Mucosa of stomach (tissue), 1 donor: Measurements from ENCODE around the gene GGA2.

ENCODE experiments used
- H3K27me3 ChIP-seq: one replicate; pipeline ENCODE4 v1.7.0; 2013; ENCODE audit warnings: mild to moderate bottlenecking, low read length; ENCODE audit not compliant: control insufficient read depth, insufficient read depth
- H3K36me3 ChIP-seq: one replicate; pipeline ENCODE4 v1.7.0; 2013; ENCODE audit warnings: low read length; ENCODE audit not compliant: control insufficient read depth, insufficient read depth
- H3K4me1 ChIP-seq: one replicate; pipeline ENCODE4 v1.7.0; 2013; ENCODE audit warnings: mild to moderate bottlenecking, low read length; ENCODE audit not compliant: control insufficient read depth, insufficient read depth
- H3K4me3 ChIP-seq: one replicate; pipeline ENCODE4 v1.7.0; 2013; ENCODE audit warnings: low read length
- H3K9ac ChIP-seq: one replicate; pipeline ENCODE4 v1.7.0; 2013; ENCODE audit warnings: mild to moderate bottlenecking, low read length, moderate library complexity
- H3K9me3 ChIP-seq: one replicate; pipeline ENCODE4 v1.7.0; 2013; ENCODE audit warnings: mild to moderate bottlenecking, low read length, moderate library complexity; ENCODE audit not compliant: control insufficient read depth
- donor health status: Pancreatic carcinoma.

Gene GGA2

DNA sequence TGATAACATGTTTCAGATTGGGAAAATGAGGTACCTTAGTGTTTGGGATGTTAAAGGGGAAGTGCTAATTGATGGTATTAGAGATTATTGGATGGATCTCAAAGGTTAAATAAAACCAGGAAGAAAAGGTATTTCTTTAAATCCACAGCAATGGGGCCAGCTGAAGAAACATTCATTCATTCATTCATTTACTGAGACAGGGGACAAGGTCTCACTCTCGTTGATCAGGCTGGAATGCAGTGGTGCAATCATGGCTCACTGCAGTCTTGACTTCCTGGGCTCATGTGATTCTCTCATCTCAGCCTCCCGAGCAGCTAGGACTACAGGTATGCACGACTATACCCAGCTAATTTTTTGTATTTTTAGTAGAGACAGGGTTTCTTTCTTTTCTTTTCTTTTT, 27.1 kb upstream of the GGA2 start:
- Histone ChIP-seq H3K4me3 (no peak overlapping the region), H3K36me3 (no peaks in the 10 kb centered on the region), H3K9ac (no peak overlapping the region), H3K4me1 (no peaks in the 10 kb centered on the region), H3K9me3 (no peaks in the 10 kb centered on the region), H3K27me3 (no peaks in the 10 kb centered on the region)

DNA sequence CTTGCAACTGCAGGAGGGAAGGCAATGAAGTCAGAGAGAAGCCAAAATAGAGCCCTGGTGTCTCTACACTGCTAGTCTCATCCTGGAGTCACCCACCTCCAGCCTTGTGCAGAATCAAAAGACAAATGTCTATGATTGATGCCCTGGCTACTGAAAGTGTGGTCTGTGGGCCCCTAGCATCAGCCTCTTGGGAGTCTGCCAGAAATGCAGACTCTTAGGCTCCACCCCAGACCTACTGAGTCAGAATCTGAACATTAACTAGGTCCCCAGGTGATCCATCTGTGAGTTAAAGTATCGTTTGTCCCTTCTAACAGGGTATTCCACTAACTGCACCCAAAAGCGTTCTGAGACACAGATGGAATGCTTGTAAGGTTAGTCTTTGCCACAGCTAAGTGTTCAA, 25.6 kb upstream of the GGA2 start:
- Histone ChIP-seq H3K9me3 (no peaks in the 10 kb centered on the region), H3K4me1 (no peaks in the 10 kb centered on the region), H3K4me3 (no peak overlapping the region), H3K27me3 (no peaks in the 10 kb centered on the region), H3K9ac (no peak overlapping the region), H3K36me3 (no peaks in the 10 kb centered on the region)

DNA sequence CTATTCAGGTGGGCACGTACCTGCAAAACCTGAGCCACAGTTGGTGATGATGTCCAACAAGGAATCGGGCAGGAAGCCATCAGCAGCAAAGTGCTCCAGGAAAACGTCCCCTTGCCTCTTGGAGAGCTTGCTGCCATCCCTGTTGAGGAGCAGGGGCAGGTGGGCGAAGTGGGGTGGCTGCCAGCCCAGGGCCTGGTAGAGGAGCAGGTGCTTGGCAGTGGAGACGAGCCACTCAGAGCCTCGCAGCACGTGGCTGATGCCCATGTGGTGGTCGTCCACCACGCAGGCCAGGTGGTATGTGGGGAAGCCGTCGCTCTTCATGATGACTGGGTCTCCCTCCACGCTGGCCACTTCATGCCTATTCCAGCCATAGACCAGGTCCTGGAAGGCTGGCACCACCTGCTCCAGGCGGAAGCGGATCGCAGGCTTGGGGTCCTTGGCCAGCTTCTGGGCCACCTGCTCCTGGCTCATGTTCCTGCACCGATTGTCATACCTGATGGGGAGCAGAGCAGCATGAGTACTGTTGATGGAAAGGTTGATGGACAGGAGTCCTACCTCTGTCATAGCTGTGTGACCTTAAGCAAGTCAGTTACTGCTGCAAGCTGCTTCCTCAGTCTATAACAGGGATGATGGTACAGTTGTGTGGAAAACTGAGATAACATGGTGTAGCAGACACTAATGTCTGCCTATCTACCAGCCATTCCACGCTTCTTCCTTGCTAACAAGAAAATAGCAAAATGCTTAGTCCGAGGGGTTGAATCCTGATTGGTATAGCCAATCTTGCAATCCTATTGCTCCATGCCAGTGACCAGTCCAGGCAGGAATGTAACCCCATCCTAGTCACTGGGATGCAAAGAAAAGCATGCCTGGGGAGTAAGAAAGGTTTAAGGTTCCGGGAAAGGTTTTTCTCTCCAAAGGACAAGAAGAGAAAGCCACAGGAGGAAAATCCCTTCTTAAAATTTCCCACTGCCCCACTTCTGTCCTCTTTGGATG, 24.9 kb upstream of the GGA2 start:
- Histone ChIP-seq H3K36me3 (no peaks in the 10 kb centered on the region), H3K27me3 (no peaks in the 10 kb centered on the region), H3K4me1 (no peaks in the 10 kb centered on the region), H3K4me3 (no peak overlapping the region), H3K9me3 (no peaks in the 10 kb centered on the region), H3K9ac (no peak overlapping the region)

DNA sequence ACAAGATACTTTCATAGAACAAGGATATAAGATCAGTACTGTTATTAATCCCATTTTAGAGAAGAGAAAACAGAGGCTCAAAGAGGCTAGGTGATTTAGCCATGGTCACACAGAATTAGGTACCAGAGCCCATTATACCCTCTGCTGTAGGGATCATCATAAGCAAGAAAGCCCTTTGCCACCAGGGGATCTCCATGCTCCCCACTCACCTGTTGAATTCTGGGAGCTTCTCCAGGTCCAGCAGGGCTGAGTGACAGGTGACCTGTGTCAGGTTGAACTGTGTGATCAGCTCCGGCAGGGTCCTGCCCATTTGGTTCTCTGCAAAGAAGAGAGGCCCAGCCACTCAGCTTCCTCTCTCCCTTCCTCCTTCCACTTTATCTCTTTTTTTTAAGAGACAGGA, 22.2 kb upstream of the GGA2 start:
- Histone ChIP-seq H3K36me3 (no peaks in the 10 kb centered on the region), H3K9me3 (no peaks in the 10 kb centered on the region), H3K9ac (no peak overlapping the region), H3K27me3 (no peaks in the 10 kb centered on the region), H3K4me1 (no peaks in the 10 kb centered on the region), H3K4me3 (no peak overlapping the region)

DNA sequence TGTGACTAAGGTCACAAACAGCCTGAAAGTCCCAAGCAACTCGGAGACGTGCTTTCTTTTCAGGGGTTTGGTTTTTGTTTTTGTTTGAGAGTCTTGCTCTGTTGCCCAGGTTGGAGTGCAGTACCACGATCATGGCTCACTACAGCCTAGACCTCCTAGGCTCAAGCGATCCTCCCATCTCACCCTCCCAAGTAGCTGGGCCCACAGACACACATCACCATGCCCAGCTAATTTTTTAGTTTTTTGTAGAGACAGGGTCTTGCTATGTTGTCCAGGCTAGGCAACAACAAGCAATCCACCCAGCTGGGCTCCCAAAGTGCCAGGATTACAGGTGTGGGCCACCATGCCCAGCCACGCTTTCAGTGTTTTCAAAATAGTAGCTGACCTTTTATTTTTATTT, 19.8 kb upstream of the GGA2 start:
- Histone ChIP-seq H3K27me3 (no peaks in the 10 kb centered on the region), H3K4me1 (no peaks in the 10 kb centered on the region), H3K9ac (no peak overlapping the region), H3K4me3 (no peak overlapping the region), H3K36me3 (no peaks in the 10 kb centered on the region), H3K9me3 (no peaks in the 10 kb centered on the region)

DNA sequence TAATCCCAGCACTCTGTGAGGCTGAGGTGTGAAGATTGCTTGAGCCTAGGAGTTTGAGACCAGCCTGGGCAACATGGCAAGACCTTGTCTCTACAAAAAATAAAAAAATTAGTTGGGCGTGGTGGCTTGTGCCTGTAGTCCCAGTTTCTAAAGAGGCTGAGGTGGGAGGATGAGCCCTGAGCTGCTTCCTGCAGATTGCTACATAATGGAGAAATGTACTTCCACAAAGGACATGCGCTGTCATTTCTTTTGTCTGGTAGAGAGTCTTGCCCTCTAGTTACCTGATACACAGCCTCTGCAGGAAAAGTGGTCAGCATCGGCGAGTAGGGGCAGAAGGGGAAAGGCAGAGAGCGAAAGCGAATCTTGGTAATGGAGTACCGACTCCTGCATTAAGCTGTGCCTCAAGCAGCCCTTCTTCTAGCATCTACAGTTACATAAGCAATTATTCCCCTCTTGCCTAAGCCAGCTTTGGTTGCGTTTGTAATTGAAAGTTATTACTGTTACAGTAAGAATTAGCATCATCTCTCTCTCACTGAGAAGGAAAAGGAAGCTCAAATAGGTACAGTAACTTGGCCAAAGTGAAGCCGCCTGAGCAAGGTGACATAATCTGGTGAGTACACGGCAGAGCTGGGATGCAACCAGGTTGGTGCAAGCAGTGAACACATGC, 18.5 kb upstream of the GGA2 start:
- Histone ChIP-seq H3K9ac (no peak overlapping the region), H3K9me3 (no peaks in the 10 kb centered on the region), H3K27me3 (no peaks in the 10 kb centered on the region), H3K36me3 (no peaks in the 10 kb centered on the region), H3K4me3 (no peak overlapping the region), H3K4me1 (no peaks in the 10 kb centered on the region)

DNA sequence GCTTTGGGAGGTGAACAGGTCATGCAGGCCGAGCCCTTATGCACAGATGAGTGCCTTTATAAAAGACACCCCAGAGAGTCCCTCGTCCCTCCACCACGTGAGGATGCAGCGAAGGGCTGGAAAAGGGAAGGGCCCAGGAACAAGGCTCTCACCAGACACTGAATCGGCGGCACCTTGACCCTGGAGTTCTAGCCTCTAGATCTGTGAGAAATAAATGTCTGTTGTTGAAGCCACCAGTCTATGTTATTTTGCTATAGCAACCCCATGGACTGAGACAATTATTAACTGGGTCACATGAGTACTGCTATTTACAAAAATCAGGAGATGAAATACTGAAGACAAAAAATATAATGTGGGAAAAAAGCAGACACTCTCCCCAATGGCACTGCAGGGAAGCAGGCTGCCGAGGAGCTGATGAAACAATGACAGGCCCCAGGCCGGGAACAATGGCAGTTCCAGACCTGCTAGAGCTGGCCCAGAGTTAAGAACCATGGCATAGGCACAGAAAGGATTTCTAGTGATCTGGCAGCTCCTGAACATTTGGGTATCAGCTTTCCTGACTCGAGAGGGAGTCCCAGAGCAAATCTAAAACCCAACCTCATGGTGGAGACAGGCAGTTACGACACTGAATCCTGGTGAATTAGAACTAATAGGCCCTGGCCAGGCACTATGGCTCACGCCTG, 17.8 kb upstream of the GGA2 start:
- Histone ChIP-seq H3K9me3 (no peaks in the 10 kb centered on the region), H3K9ac (no peak overlapping the region), H3K36me3 (no peaks in the 10 kb centered on the region), H3K27me3 (no peaks in the 10 kb centered on the region), H3K4me1 (no peaks in the 10 kb centered on the region), H3K4me3 (no peak overlapping the region)

DNA sequence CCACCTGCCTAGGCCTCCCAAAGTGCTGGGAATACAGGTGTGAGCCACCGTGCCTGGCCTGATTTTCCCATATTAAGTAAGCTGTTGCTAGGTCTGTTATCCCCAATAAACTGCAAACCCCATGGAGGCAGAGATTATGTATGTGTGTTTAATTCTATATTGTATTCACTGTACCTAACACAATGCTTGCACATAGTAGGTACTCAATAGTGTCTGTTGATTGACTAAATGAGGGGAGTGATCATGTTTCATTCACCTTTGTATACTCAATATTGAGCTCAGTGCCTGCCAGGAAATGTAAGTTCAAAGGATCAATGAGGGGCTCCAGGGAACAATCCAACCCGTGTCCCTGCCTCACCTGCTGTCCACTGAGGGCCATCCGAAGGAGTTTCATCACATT, 14.6 kb upstream of the GGA2 start:
- Histone ChIP-seq H3K27me3 (no peaks in the 10 kb centered on the region), H3K4me1 (no peaks in the 10 kb centered on the region), H3K9me3 (no peaks in the 10 kb centered on the region), H3K9ac (no peak overlapping the region), H3K4me3 (no peak overlapping the region), H3K36me3 (no peaks in the 10 kb centered on the region)

DNA sequence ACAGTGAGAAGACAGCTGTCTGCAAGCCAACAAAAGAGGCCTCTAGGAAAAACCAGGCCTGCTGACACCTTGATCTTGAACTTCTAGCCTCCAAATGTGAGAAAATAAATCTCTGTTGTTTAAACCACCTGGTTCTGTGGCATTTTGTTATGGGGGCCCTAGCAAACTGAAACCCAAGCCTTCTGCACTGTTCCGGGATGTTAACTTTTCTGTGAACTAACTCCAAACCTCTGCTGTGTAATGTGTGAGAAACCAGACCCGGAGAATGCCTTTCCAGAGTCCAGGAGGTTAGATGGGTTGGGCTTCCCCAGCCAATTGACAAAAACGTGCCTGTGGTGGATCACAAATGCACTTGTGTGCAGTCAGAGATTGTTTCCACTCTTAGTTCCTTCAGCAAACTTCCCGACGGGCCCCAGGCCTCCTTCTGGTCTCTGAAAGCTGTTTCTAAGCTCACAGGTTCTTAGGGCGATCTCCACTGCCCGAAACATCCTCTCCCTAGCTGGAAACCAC, 13.6 kb upstream of the GGA2 start:
- no peak overlapping the region for H3K4me3 ChIP-seq
- no peaks in the 10 kb centered on the region for H3K4me1 ChIP-seq
- no peaks in the 10 kb centered on the region for H3K9me3 ChIP-seq
- no peaks in the 10 kb centered on the region for H3K27me3 ChIP-seq
- no peak overlapping the region for H3K9ac ChIP-seq
- H3K36me3 ChIP-seq = no peaks in the 10 kb centered on the region

DNA sequence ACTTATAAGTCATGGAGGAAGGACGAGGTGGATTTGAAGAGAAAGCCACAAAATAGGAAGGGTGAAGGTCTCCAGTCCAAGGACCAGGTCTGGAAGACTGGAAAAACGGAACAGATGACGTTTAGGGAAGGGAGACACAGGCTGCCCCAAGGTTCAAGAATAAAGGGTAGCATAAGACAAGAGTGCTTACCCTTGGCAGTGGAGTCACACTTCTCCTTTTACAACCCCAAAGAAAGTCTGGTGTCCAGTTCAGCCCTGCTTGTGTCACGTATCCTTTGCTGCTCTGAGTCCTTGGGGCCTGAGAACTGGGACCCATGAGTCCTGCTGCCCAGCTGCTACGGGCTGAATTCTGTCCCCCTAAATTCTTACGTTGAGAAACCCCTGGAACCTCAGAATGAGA, 13.0 kb upstream of the GGA2 start:
- Histone ChIP-seq H3K4me3 (no peak overlapping the region), H3K4me1 (no peaks in the 10 kb centered on the region), H3K9ac (no peak overlapping the region), H3K36me3 (no peaks in the 10 kb centered on the region), H3K9me3 (no peaks in the 10 kb centered on the region), H3K27me3 (no peaks in the 10 kb centered on the region)

DNA sequence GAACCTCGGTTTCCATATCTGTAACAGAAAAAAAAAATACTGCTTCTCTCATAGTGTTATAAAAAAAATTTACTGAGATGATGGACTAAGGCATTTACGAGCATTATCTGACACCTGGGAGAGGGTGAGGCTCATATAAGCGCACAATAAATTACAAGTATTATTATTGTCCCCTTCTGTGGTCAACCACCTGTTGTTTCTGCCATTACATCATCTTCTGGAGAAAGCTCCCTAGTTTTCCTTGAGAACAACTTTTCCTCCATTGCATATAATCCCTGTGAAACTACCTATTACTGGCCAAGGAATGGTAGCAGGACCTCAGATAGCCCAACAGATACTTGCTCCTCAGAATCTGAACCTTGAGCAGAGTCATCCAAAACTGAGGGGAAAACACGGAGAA, 11.7 kb upstream of the GGA2 start:
- Histone ChIP-seq H3K9ac (no peak overlapping the region), H3K4me1 (no peaks in the 10 kb centered on the region), H3K27me3 (no peaks in the 10 kb centered on the region), H3K4me3 (no peak overlapping the region), H3K36me3 (no peaks in the 10 kb centered on the region), H3K9me3 (no peaks in the 10 kb centered on the region)
